ENCODE data around the gene EXOG.

The EXOG gene

GRCh38 chr3:38454884-38455638, 41.1 kb upstream of the EXOG start:
- DNase-seq (ENCODE audit: low spot score): peak; percentile 70
- no peak for TF ChIP-seq CTCF (IDR thresholded peaks at IDR 0.05; ENCODE audit: extremely low read depth, missing control alignments)

- TF ChIP-seq CTCF (IDR thresholded peaks at IDR 0.05; ENCODE audit: extremely low read depth, missing control alignments): no peak
- no peak for DNase-seq (ENCODE audit: low spot score)
Measured at GRCh38 chr3:38455639-38456430, 40.3 kb upstream of the EXOG start.

GRCh38 chr3:38457111-38458003, 38.8 kb upstream of the EXOG start:
- peak; percentile 6 for DNase-seq (ENCODE audit: low spot score)
- TF ChIP-seq CTCF (IDR thresholded peaks at IDR 0.05; ENCODE audit: extremely low read depth, missing control alignments): no peak

GRCh38 chr3:38458796-38459498, 37.2 kb upstream of the EXOG start:
- no peak for TF ChIP-seq CTCF (IDR thresholded peaks at IDR 0.05; ENCODE audit: extremely low read depth, missing control alignments)
- DNase-seq (ENCODE audit: low spot score): peak; percentile 4

GRCh38 chr3:38459499-38460048, 36.6 kb upstream of the EXOG start:
- peak; percentile 14 for DNase-seq (ENCODE audit: low spot score)
- no peak for TF ChIP-seq CTCF (IDR thresholded peaks at IDR 0.05; ENCODE audit: extremely low read depth, missing control alignments)

GRCh38 chr3:38460377-38461270, 35.5 kb upstream of the EXOG start:
- DNase-seq (ENCODE audit: low spot score): no peak
- no peak for TF ChIP-seq CTCF (IDR thresholded peaks at IDR 0.05; ENCODE audit: extremely low read depth, missing control alignments)

Measured in GM20000 (cell line).